Endothelial cell of umbilical vein (primary cell): Measurements from ENCODE around the gene CTDP1. TPM values are rescaled to one million over a fixed set of nuclear protein-coding genes. Genes with fewer than 3 reads are reported as not detected.
A peak's percentile ranks its signal among the peaks of the same experiment; 100 is the strongest.

Experiments used
- BruUV-seq: library from RNA; stranded (reverse); fragments of 400-500 nt; replicated peaks from 2 replicates; lab custom pipeline; 2021; lab: Mats Ljungman, UMichigan
- CTCF ChIA-PET: fragments of 300-600, 350-600 bp; sonication (Branson Sonifier 250); formaldehyde crosslinking; loops from one replicate; lab custom pipeline; 2021; ENCODE audit warnings: antibody characterized with exemption, inconsistent platforms; lab: Charles Lee
- POLR2A ChIA-PET: fragments of 300-600, 350-600 bp; sonication (Branson Sonifier 250); formaldehyde crosslinking; loops from one replicate; lab custom pipeline; 2021; ENCODE audit warnings: antibody characterized with exemption, inconsistent platforms; lab: Charles Lee
- DNase-seq: peaks from one replicate; pipeline ENCODE4 v3.0.0-alpha.2; 2011; ENCODE audit warnings: low read depth, low spot score
- FAIRE-seq: peaks from 2 replicates; lab custom pipeline; 2011; peaks lifted over from hg19 to GRCh38; lab: Jason Lieb, UNC
- H2AFZ ChIP-seq: 2 replicates; pipeline ENCODE4 v1.6.0; 2012; ENCODE audit warnings: low read depth, low read length, control low read depth, inconsistent platforms
- H3K27ac ChIP-seq: 2 replicates; pipeline ENCODE4 v1.5.1; 2011; ENCODE audit warnings: low read depth, mild to moderate bottlenecking, control low read depth, low read length, moderate library complexity; ENCODE audit not compliant: insufficient read depth
- H3K27me3 ChIP-seq, 2 experiments: 2 replicates each; pipeline versions ENCODE4 v1.6.0 to v1.6.1; 2011; ENCODE audit warnings: low read length in 2 of 2, mixed read lengths in 1 of 2; ENCODE audit not compliant: control insufficient read depth in 2 of 2, insufficient read depth in 2 of 2
- H3K36me3 ChIP-seq, 2 experiments: 2 replicates in 1 of 2; 3 replicates in 1 of 2; pipeline ENCODE4 v1.5.1; 2011; ENCODE audit warnings: low read length in 2 of 2, mild to moderate bottlenecking in 1 of 2, moderate library complexity in 1 of 2; ENCODE audit not compliant: control insufficient read depth in 2 of 2, insufficient read depth in 2 of 2; ENCODE audit errors: extremely low read depth in 1 of 2
- H3K4me1 ChIP-seq: 3 replicates; pipeline ENCODE4 v1.5.1; 2011; ENCODE audit warnings: mild to moderate bottlenecking, low read length; ENCODE audit not compliant: control insufficient read depth, insufficient read depth; ENCODE audit errors: extremely low read depth
- H3K4me2 ChIP-seq: 2 replicates; pipeline ENCODE4 v1.6.1; 2011; ENCODE audit warnings: low read length, control low read depth, mixed read lengths; ENCODE audit not compliant: insufficient read depth
- H3K4me3 ChIP-seq, 3 experiments: fragments of 200-600 bp in 1 of 3; sonication (generic), shearing (Covaris generic) in 1 of 3; replicated peaks in 1 of 3; 2 replicates each; pipeline ENCODE4 v1.5.1; 2011 to 2016; ENCODE audit warnings: control low read depth in 3 of 3, low read length in 3 of 3, mild to moderate bottlenecking in 2 of 3, inconsistent platforms in 1 of 3, low read depth in 1 of 3, moderate library complexity in 1 of 3; ENCODE audit not compliant: insufficient read depth in 1 of 3
- H3K79me2 ChIP-seq: 2 replicates; pipeline ENCODE4 v1.6.0; 2012; ENCODE audit warnings: low read length, inconsistent platforms; ENCODE audit not compliant: control insufficient read depth, insufficient read depth
- H3K9ac ChIP-seq: replicated peaks from 2 replicates; pipeline ENCODE3; 2011; ENCODE audit warnings: low read length, control low read depth; ENCODE audit not compliant: insufficient read depth; ENCODE audit errors: extremely low read depth
- H3K9me1 ChIP-seq: replicated peaks from 3 replicates; pipeline ENCODE4 v1.6.0; 2011; ENCODE audit warnings: mild to moderate bottlenecking, low read length; ENCODE audit not compliant: control insufficient read depth, insufficient read depth; ENCODE audit errors: extremely low read depth
- H3K9me3 ChIP-seq: replicated peaks from 2 replicates; pipeline ENCODE4 v1.5.1; 2012; ENCODE audit warnings: low read length, inconsistent platforms; ENCODE audit not compliant: control insufficient read depth, insufficient read depth
- H4K20me1 ChIP-seq: replicated peaks from 2 replicates; pipeline ENCODE3; 2011; ENCODE audit warnings: mild to moderate bottlenecking, low read length; ENCODE audit not compliant: control insufficient read depth, insufficient read depth; ENCODE audit errors: extremely low read depth
- FOS ChIP-seq: IDR thresholded peaks from 2 replicates; pipeline ENCODE4 v1.6.1; 2011; ENCODE audit warnings: mild to moderate bottlenecking, low read length, moderate library complexity, borderline replicate concordance; ENCODE audit not compliant: insufficient read depth
- JUN ChIP-seq: IDR thresholded peaks from 2 replicates; pipeline ENCODE4 v1.6.1; 2011; ENCODE audit warnings: borderline replicate concordance, low read depth; ENCODE audit not compliant: insufficient read length, insufficient read depth
- POLR2AphosphoS5 ChIP-seq: IDR thresholded peaks from 2 replicates; pipeline ENCODE4 v1.6.1; 2012; ENCODE audit warnings: low read depth, mild to moderate bottlenecking, control low read depth, low read length, moderate library complexity; ENCODE audit not compliant: insufficient read depth
- dilution Hi-C: fragments of 300-500 bp; cut with MboI; formaldehyde crosslinking; loops from one replicate; pipeline ENCODE4 v1.15.0; 2019; ENCODE audit warnings: low sequenced_read_pairs; ENCODE audit not compliant: extremely low pct_ligation_motif_present
- intact Hi-C: fragments of 100-400 bp; cut with micrococcal nuclease; formaldehyde crosslinking; loops from one replicate; pipeline ENCODE4 v1.10.0; 2022
- polyA plus RNA-seq, 4 experiments: library from polyadenylated mRNA; depleted of rRNA in 3 of 4; stranded (reverse) in 3 of 4; unstranded in 1 of 4; fragments of >200 nt; gene quantifications; 2 replicates each; pipeline versions ENCODE4 v1.2.1 to v1.2.3, GENCODE V29; 2011 to 2012; ENCODE audit warnings: missing spikeins in 1 of 4
- total RNA-seq: library from RNA; stranded (reverse); gene quantifications from 2 replicates; pipeline ENCODE4 v1.2.3, GENCODE V29; 2021
- TF ChIP-seq, protein P1 (sequence below), 2 donors: IDR thresholded peaks; 1 replicate in 1 of 2; 2 replicates in 1 of 2; pipeline ENCODE4 v1.5.1; 2011; ENCODE audit warnings: low read length in 2 of 2, mild to moderate bottlenecking in 2 of 2, moderate library complexity in 2 of 2, control low read depth in 1 of 2, inconsistent platforms in 1 of 2, low read depth in 1 of 2; ENCODE audit not compliant: insufficient read depth in 1 of 2; ENCODE audit errors: extremely low read depth in 1 of 2

The CTDP1 gene
- total and polyA plus RNA-seq, 2 donors (not counting 3 experiments of a cell fraction or from before 2014, with no cell fraction given): 15.3 to 27.6 TPM

DNA sequence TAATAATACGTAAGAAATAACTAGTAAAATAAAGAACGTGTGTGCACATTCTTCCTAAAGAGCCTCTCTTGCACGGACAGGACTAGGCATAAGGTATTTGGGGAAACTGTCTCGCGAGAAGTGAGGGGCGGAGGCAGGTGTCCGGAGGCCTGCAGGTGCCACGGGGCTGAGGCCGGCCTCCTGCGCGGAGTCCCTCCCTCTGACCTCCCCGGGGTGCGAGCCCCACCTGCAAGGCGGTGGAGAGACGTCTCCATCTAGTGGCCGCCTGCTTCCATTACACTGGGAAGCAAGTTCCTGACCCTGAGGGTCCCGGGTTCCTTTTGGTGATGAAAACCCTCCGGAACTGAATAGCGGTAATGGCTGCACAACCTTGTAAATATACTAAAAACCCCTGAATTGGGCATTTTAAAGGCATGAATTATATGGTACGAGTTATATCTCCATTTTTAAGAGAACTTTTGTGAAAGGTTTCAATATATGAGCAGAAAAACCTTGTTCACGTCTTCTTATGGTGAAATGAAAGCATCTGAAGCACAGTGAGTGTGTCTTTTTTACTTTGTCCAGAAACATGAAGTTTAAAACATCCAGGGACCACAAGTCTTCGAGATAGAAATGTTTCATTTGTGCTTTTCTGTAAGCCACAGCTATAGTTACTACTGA lies 35.5 kb upstream of the CTDP1 start:
- no peaks in the 10 kb centered on the region for H3K79me2 ChIP-seq
- DNase-seq (peak; percentile 49), FAIRE-seq (peak; percentile 73)
- H3K4me2 ChIP-seq: no peak overlapping the region
- ChIA-PET POLR2A (no interaction called here), CTCF (interaction anchor here (0.9 to 3.9 kb wide), 4 partner anchors 15 to 276 kb away, joined by 3 to 41 read pairs (median 4); no protein-coding TSS in a partner anchor)
- H2AFZ ChIP-seq: no peak overlapping the region
- no peaks in the 10 kb centered on the region for H3K9me3 ChIP-seq
- TF ChIP-seq POLR2AphosphoS5: no peak
- TF ChIP-seq JUN: no peak
- TF ChIP-seq, protein P1, sequence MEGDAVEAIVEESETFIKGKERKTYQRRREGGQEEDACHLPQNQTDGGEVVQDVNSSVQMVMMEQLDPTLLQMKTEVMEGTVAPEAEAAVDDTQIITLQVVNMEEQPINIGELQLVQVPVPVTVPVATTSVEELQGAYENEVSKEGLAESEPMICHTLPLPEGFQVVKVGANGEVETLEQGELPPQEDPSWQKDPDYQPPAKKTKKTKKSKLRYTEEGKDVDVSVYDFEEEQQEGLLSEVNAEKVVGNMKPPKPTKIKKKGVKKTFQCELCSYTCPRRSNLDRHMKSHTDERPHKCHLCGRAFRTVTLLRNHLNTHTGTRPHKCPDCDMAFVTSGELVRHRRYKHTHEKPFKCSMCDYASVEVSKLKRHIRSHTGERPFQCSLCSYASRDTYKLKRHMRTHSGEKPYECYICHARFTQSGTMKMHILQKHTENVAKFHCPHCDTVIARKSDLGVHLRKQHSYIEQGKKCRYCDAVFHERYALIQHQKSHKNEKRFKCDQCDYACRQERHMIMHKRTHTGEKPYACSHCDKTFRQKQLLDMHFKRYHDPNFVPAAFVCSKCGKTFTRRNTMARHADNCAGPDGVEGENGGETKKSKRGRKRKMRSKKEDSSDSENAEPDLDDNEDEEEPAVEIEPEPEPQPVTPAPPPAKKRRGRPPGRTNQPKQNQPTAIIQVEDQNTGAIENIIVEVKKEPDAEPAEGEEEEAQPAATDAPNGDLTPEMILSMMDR (IDR thresholded peaks at IDR 0.05; ENCODE audit: extremely low read depth in 1 of 2, insufficient read depth in 1 of 2, low read depth in 1 of 2, low read length in 2 of 2): peak; percentile 89 to 90
- dilution Hi-C loops: no loop called here
- H3K9ac ChIP-seq: no peak overlapping the region
- H3K4me3 ChIP-seq: no peak overlapping the region
- H3K27ac ChIP-seq: no peak overlapping the region
- H3K9me1 ChIP-seq: no peaks in the 10 kb centered on the region
- no TSS peak for BruUV-seq
- no peaks in the 10 kb centered on the region for H3K4me1 ChIP-seq
- H3K27me3 ChIP-seq: no peaks in the 10 kb centered on the region
- H4K20me1 ChIP-seq: no peaks in the 10 kb centered on the region
- no peaks in the 10 kb centered on the region for H3K36me3 ChIP-seq
- intact Hi-C loops: loop anchor here (1.0 kb wide), 2 partner anchors 115 to 265 kb away; no protein-coding TSS in a partner anchor

DNA sequence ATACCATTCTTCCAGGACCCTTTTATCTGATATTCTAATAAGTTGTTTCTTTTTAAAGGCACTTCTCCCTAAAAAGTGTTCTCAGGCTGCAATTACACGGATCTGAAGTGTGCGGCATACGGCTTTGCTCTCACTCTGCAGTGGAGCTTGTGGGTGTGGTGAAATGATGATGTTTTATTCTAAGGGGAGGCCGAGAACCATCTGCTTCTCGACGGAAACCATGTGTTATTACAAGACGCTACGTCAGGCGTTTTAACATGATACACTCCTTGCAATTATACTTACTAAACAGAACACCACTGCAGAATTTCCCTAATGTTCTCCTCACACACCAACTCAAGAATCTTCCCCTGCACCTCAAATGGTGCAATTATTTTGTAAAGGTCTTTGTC lies 34.9 kb upstream of the CTDP1 start:
- FAIRE-seq (peak; percentile 37), DNase-seq (no peak)
- no peak overlapping the region for H3K4me3 ChIP-seq
- H4K20me1 ChIP-seq: no peaks in the 10 kb centered on the region
- H3K9ac ChIP-seq: no peak overlapping the region
- no peaks in the 10 kb centered on the region for H3K9me1 ChIP-seq
- no peak overlapping the region for H2AFZ ChIP-seq
- H3K4me2 ChIP-seq: no peak overlapping the region
- dilution Hi-C loops: no loop called here
- no peaks in the 10 kb centered on the region for H3K9me3 ChIP-seq
- BruUV-seq: no TSS peak
- no peaks in the 10 kb centered on the region for H3K36me3 ChIP-seq
- H3K27me3 ChIP-seq: no peaks in the 10 kb centered on the region
- ChIA-PET POLR2A (no interaction called here), CTCF (interaction anchor here (0.9 to 3.9 kb wide), 4 partner anchors 15 to 276 kb away, joined by 3 to 41 read pairs (median 4); no protein-coding TSS in a partner anchor)
- TF ChIP-seq POLR2AphosphoS5: no peak
- no peak for TF ChIP-seq FOS
- intact Hi-C loops: loop anchor here (1.0 kb wide), 2 partner anchors 115 to 265 kb away; no protein-coding TSS in a partner anchor
- H3K4me1 ChIP-seq: no peaks in the 10 kb centered on the region
- H3K79me2 ChIP-seq: no peaks in the 10 kb centered on the region
- H3K27ac ChIP-seq: no peak overlapping the region
